ENCODE results near the gene BMPR1A. TPM values are rescaled to one million over a fixed set of nuclear protein-coding genes. Genes with fewer than 3 reads are reported as not detected.
"Not testable (repeated sequence)": the region's sequence is repeated elsewhere in the genome, so short reads cannot be mapped to it uniquely, and the experiment has no call there.

The BMPR1A gene
- total RNA-seq, 1 donor from 2014 or later, result 9.7 TPM

DNA sequence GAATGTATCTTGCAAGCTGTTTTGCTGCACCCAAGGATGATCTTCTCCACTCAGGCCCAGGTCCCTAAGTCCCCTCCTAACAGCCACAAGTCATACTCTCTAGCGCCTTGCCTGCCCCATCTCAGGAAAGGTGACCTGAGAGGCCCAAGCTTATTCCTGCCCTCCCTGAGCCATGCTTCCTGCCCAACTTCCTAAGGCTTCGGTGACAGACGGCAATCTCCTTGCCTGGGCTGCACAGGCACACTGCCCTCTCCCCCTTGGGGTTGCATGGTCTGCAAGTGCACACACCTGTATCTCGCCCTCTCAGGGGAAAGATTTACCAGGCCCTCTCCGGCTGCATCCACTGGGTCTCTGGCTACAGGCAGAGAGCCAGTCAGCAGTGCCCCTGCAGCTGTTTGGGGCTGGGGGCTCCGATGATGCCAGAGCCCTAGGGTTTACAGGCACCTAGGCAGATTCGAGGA is 211.1 kb downstream of the BMPR1A start:
- intact Hi-C loops (cut with micrococcal nuclease), result loop anchor here (2.0 to 5.0 kb wide), 2 partner anchors 255 to 279 kb away; no protein-coding TSS in a partner anchor
- Mint-ChIP-seq H3K9me3 (no peaks in the 10 kb centered on the region), H3K27ac (no peak overlapping the region), H3K4me3 (no peak overlapping the region), H3K36me3 (ENCODE audit: low read depth) (no peaks in the 10 kb centered on the region), H3K4me1 (ENCODE audit: low read depth) (peaks cover 22% of the 10 kb centered on the region), H3K27me3 (ENCODE audit: insufficient read depth) (peaks cover 19% of the 10 kb centered on the region)
- no peak for DNase-seq (ENCODE audit: low spot score)

- H3K36me3 Mint-ChIP-seq (ENCODE audit: low read depth), result no peaks in the 10 kb centered on the region
- H3K27ac Mint-ChIP-seq, result no peak within 1 kb of the TSS
- intact Hi-C loops (cut with micrococcal nuclease), result loop anchor here (5.0 kb wide), 1 partner anchor 256 kb away; no protein-coding TSS in a partner anchor
- peaks cover 22% of the 10 kb centered on the region for H3K4me1 Mint-ChIP-seq (ENCODE audit: low read depth)
- no peak for DNase-seq (ENCODE audit: low spot score)
- H3K27me3 Mint-ChIP-seq (ENCODE audit: insufficient read depth), result peaks cover 28% of the 10 kb centered on the region
- H3K9me3 Mint-ChIP-seq, result no peaks in the 10 kb centered on the region
- H3K4me3 Mint-ChIP-seq, result no peak within 1 kb of the TSS
These were observed 212.0 kb downstream of the BMPR1A start, which contains the start of gene ADIRF for GRCh38 chr10:86968271-86968993. TSS of gene ADIRF (plus strand) at chr10:86968482. CDS start at chr10:86968545, 63 bp downstream.

GRCh38 chr10:86968994-86969355 is 212.6 kb downstream of the BMPR1A start:
- no peaks in the 10 kb centered on the region for H3K9me3 Mint-ChIP-seq
- H3K4me3 Mint-ChIP-seq, result no peak overlapping the region
- intact Hi-C loops (cut with micrococcal nuclease), result loop anchor here (5.0 kb wide), 1 partner anchor 257 kb away; no protein-coding TSS in a partner anchor
- H3K27me3 Mint-ChIP-seq (ENCODE audit: insufficient read depth), result peaks cover 29% of the 10 kb centered on the region
- no peaks in the 10 kb centered on the region for H3K36me3 Mint-ChIP-seq (ENCODE audit: low read depth)
- peaks cover 22% of the 10 kb centered on the region for H3K4me1 Mint-ChIP-seq (ENCODE audit: low read depth)
- no peak overlapping the region for H3K27ac Mint-ChIP-seq
- no peak for DNase-seq (ENCODE audit: low spot score)

DNA sequence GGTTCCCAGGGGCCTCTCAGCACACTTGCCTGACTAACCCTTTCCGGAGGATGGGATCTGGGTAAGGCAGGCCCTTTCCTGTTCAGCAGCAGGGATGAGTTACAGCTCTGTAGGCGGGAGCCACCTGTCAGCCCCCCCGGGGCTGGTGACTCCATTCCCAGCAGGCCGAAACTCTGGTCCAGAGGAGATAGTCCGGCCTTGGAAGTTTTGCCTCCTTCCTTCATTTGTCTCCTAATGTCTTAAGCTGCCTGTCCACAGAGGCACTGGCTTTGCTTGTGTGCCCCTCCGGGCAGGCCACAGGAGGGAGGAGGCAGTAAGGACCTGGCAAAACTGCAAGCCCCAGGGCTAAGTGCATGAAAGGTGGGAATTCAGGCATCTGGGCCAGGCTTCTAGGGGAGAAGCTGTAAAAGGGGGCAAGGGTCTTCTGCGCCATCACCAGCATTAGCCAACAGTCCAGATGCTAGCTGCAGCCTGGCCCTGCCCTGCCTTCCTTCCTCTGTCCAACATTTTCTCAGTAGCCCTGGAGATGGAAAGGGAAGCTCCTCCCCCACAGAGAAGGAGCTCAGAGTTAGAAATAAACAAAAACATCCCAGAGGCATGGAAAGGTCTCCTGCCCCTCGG is 213.1 kb downstream of the BMPR1A start:
- Mint-ChIP-seq H3K27me3 (ENCODE audit: insufficient read depth) (peaks cover 34% of the 10 kb centered on the region), H3K36me3 (ENCODE audit: low read depth) (no peaks in the 10 kb centered on the region), H3K4me1 (ENCODE audit: low read depth) (peaks cover 22% of the 10 kb centered on the region), H3K27ac (no peak overlapping the region), H3K4me3 (no peak overlapping the region), H3K9me3 (no peaks in the 10 kb centered on the region)
- intact Hi-C loops (cut with micrococcal nuclease), result loop anchor here (2.0 to 5.0 kb wide), 2 partner anchors 213 to 257 kb away; partner anchors contain the start of gene BMPR1A
- DNase-seq (ENCODE audit: low spot score), result no peak

DNA sequence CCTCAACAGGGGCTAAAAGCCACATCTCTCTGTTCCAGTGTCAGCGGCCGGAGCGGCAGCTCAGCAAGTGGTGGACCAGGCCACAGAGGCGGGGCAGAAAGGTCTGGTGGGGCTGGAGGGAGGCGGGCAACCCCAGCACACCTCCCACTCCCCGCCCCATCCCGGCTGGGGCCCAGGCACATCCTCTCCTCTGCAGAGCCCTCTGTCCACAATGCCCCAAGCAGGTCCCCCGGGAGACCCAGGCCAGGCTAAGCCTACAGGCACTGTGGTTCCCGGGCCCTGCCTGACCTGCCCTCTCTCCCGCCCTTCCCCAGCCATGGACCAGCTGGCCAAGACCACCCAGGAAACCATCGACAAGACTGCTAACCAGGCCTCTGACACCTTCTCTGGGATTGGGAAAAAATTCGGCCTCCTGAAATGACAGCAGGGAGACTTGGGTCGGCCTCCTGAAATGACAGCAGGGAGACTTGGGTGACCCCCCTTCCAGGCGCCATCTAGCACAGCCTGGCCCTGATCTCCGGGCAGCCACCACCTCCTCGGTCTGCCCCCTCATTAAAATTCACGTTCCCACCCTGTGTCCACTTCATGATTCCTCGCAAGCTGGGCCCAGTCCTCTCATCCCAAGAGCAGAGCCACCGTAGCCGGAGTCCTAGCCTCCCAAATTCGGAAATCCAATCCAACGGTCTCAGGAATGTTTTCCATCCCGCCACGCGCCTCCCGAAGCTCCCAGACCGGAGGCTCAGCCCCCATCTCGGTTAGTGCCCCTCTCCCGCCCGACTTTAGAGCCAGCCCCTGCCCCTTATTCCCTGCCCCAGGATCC is 214.0 kb downstream of the BMPR1A start:
- Mint-ChIP-seq H3K36me3 (ENCODE audit: low read depth) (no peaks in the 10 kb centered on the region), H3K4me3 (peak overlapping the region; percentile 73), H3K9me3 (no peaks in the 10 kb centered on the region), H3K4me1 (ENCODE audit: low read depth) (peaks cover 22% of the 10 kb centered on the region), H3K27ac (peak overlapping the region; percentile 58), H3K27me3 (ENCODE audit: insufficient read depth) (peaks cover 35% of the 10 kb centered on the region)
- intact Hi-C loops (cut with micrococcal nuclease), result loop anchor here (2.0 kb wide), 1 partner anchor 214 kb away; the partner anchor contains the start of gene BMPR1A
- DNase-seq (ENCODE audit: low spot score), result no peak

- intact Hi-C loops (cut with micrococcal nuclease), result loop anchor here (1.0 to 2.0 kb wide), 4 partner anchors 32 to 214 kb away; partner anchors contain the start of genes BMPR1A and GLUD1
- no peak for DNase-seq (ENCODE audit: low spot score)
- peak overlapping the region; percentile 40 for H3K27ac Mint-ChIP-seq
- H3K36me3 Mint-ChIP-seq (ENCODE audit: low read depth), result no peaks in the 10 kb centered on the region
- H3K9me3 Mint-ChIP-seq, result no peaks in the 10 kb centered on the region
- peak overlapping the region; percentile 73 for H3K4me3 Mint-ChIP-seq
- peaks cover 17% of the 10 kb centered on the region for H3K4me1 Mint-ChIP-seq (ENCODE audit: low read depth)
- peaks cover 35% of the 10 kb centered on the region for H3K27me3 Mint-ChIP-seq (ENCODE audit: insufficient read depth)
These were observed 214.5 kb downstream of the BMPR1A start for GRCh38 chr10:86970982-86971231.

- Mint-ChIP-seq H3K4me1 (ENCODE audit: low read depth) (peaks cover 12% of the 10 kb centered on the region), H3K9me3 (no peaks in the 10 kb centered on the region)
- DNase-seq (ENCODE audit: low spot score), result peak; percentile 76
These were observed 215.0 kb downstream of the BMPR1A start for GRCh38 chr10:86971232-86971991.

GRCh38 chr10:86972613-86973380 is 216.4 kb downstream of the BMPR1A start:
- intact Hi-C loops (cut with micrococcal nuclease), result no loop called here
- peaks cover 6% of the 10 kb centered on the region for H3K4me1 Mint-ChIP-seq (ENCODE audit: low read depth)
- peak overlapping the region; percentile 25 for H3K27ac Mint-ChIP-seq
- H3K9me3 Mint-ChIP-seq, result no peaks in the 10 kb centered on the region
- peak overlapping the region; percentile 21 for H3K4me3 Mint-ChIP-seq
- H3K36me3 Mint-ChIP-seq (ENCODE audit: low read depth), result no peaks in the 10 kb centered on the region
- peaks cover 38% of the 10 kb centered on the region for H3K27me3 Mint-ChIP-seq (ENCODE audit: insufficient read depth)
- DNase-seq (ENCODE audit: low spot score), result no peak

More at GRCh38 chr10:86971232-86971991, 215.0 kb downstream of the BMPR1A start:
- no peaks in the 10 kb centered on the region for H3K36me3 Mint-ChIP-seq (ENCODE audit: low read depth)
- intact Hi-C loops (cut with micrococcal nuclease), result loop anchor here (1.0 to 2.0 kb wide), 4 partner anchors 32 to 215 kb away; partner anchors contain the start of genes BMPR1A and GLUD1
- peaks cover 35% of the 10 kb centered on the region for H3K27me3 Mint-ChIP-seq (ENCODE audit: insufficient read depth)
- peak overlapping the region; percentile 76 for H3K27ac Mint-ChIP-seq
- H3K4me3 Mint-ChIP-seq, result peak overlapping the region; percentile 77

GRCh38 chr10:86974484-86974883 is 218.1 kb downstream of the BMPR1A start:
- no peaks in the 10 kb centered on the region for H3K36me3 Mint-ChIP-seq (ENCODE audit: low read depth)
- DNase-seq (ENCODE audit: low spot score), result no peak
- intact Hi-C loops (cut with micrococcal nuclease), result no loop called here
- no peaks in the 10 kb centered on the region for H3K9me3 Mint-ChIP-seq
- no peak overlapping the region for H3K4me3 Mint-ChIP-seq
- no peak overlapping the region for H3K27ac Mint-ChIP-seq
- H3K27me3 Mint-ChIP-seq (ENCODE audit: insufficient read depth), result peaks cover 35% of the 10 kb centered on the region
- peaks cover 6% of the 10 kb centered on the region for H3K4me1 Mint-ChIP-seq (ENCODE audit: low read depth)

- intact Hi-C loops (cut with micrococcal nuclease), result no loop called here
- H3K4me3 Mint-ChIP-seq, result no peak overlapping the region
- no peak overlapping the region for H3K27ac Mint-ChIP-seq
- no peaks in the 10 kb centered on the region for H3K9me3 Mint-ChIP-seq
- H3K4me1 Mint-ChIP-seq (ENCODE audit: low read depth), result peaks cover 6% of the 10 kb centered on the region
- no peaks in the 10 kb centered on the region for H3K36me3 Mint-ChIP-seq (ENCODE audit: low read depth)
- H3K27me3 Mint-ChIP-seq (ENCODE audit: insufficient read depth), result peaks cover 34% of the 10 kb centered on the region
- no peak for DNase-seq (ENCODE audit: low spot score)
These were observed 220.1 kb downstream of the BMPR1A start for GRCh38 chr10:86976362-86977056.

- H3K27me3 Mint-ChIP-seq (ENCODE audit: insufficient read depth), result peaks cover 33% of the 10 kb centered on the region
- H3K4me3 Mint-ChIP-seq; H3K4me1 Mint-ChIP-seq (ENCODE audit: low read depth); DNase-seq (ENCODE audit: low spot score); H3K9me3 Mint-ChIP-seq; intact Hi-C loops (cut with micrococcal nuclease); H3K36me3 Mint-ChIP-seq (ENCODE audit: low read depth); H3K27ac Mint-ChIP-seq: not testable (repeated sequence)
These were observed 222.0 kb downstream of the BMPR1A start for GRCh38 chr10:86978457-86978856.

All from activated T-helper 1 cell treated with anti-CD3 and anti-CD28 coated beads, Interleukin-12 subunit alpha, Interleukin-12 subunit beta, Interleukin-2, Interleukin-4 antibody, amounts not matched to agents 30 ng/mL and 10 ng/mL and 1 ng/mL, durations not matched to agents 14 hours and 24 hours and 36 hours (primary cell).